ENCODE data around the gene MVD.

GRCh38 chr16:88702371-88703210 lies 39.7 kb upstream of the MVD start:
- TF ChIP-seq CTCF (IDR thresholded peaks at IDR 0.05): no peak
- TF ChIP-seq POLR2A (IDR thresholded peaks at IDR 0.05): no peak

All from right lobe of liver (tissue), 4 donors.